GM19395 (cell line): ENCODE data around the gene CHCHD10.
"Not testable (repeated sequence)": the region's sequence is repeated elsewhere in the genome, so short reads cannot be mapped to it uniquely, and the experiment has no call there.

ENCODE experiments used
- ATAC-seq: cut with Tn5 transposase; IDR thresholded peaks from one replicate; pipeline ENCODE4 v1.9.1; 2021; ENCODE audit warnings: mild to moderate bottlenecking, moderate library complexity; ENCODE audit not compliant: unreplicated experiment

CHCHD10 gene

DNA sequence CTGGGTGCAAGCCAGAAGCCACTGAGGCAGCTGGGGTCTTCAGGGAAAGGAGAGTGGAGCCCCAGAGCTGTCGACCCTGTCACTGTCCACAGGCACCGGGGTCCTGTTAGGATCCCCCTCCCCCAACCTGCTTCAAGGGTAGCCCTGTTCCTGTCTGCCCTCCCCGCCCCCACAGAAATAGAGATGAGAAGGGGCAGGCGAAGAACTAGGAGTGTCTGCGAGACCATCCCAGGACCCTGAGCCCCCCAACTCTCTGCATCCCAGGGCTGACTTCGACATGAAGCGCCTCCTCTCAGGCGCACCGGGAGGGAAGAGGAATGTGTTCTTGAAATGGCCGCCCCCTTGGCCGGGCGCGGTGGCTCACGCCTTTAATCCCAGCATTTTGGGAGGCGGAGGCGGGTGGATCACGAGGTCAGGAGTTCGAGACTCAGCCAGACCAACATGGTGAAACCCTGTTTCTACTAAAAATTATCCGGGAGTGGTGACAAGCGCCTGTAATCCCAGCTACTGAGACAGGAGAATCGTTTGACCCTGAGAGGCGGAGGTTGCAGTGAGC, 16.3 kb downstream of the CHCHD10 start:
- no peak for ATAC-seq

- peak; percentile 65 for ATAC-seq
Observed at GRCh38 chr22:23750714-23751440, 16.9 kb downstream of the CHCHD10 start, which contains the start of gene ZNF70. TSS of gene ZNF70 (minus strand) at chr22:23751112. CDS start at chr22:23745140, 5,972 bp downstream.

GRCh38 chr22:23750367-23750713, 17.4 kb downstream of the CHCHD10 start:
- ATAC-seq, result no peak

- no peak for ATAC-seq
Observed at GRCh38 chr22:23749841-23750301, 17.9 kb downstream of the CHCHD10 start.

GRCh38 chr22:23745791-23746190, 22.0 kb downstream of the CHCHD10 start:
- no peak for ATAC-seq

GRCh38 chr22:23744485-23744884, 23.3 kb downstream of the CHCHD10 start:
- ATAC-seq, result no peak

- ATAC-seq, result no peak
Observed at GRCh38 chr22:23744001-23744400, 23.8 kb downstream of the CHCHD10 start.

DNA sequence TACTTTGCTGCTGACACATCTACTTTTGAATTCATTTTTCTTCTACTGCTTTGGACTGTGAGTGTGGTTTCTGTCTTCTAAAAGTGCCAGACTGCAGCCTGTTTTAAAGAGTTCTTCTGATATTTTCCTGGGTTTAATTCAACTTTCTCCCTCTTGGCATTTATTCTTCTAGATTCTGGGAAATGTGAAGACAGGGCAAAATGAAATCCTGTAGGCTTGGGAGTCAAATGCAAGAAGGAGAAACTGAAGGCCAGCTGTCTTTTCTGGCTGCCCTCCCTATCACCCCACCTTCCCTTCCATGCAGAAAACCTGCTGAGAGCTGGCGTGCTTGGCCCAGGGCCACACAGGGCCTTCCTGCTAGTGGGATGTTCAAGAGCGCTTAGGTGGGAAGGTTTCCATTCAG, 24.5 kb downstream of the CHCHD10 start:
- no peak for ATAC-seq

DNA sequence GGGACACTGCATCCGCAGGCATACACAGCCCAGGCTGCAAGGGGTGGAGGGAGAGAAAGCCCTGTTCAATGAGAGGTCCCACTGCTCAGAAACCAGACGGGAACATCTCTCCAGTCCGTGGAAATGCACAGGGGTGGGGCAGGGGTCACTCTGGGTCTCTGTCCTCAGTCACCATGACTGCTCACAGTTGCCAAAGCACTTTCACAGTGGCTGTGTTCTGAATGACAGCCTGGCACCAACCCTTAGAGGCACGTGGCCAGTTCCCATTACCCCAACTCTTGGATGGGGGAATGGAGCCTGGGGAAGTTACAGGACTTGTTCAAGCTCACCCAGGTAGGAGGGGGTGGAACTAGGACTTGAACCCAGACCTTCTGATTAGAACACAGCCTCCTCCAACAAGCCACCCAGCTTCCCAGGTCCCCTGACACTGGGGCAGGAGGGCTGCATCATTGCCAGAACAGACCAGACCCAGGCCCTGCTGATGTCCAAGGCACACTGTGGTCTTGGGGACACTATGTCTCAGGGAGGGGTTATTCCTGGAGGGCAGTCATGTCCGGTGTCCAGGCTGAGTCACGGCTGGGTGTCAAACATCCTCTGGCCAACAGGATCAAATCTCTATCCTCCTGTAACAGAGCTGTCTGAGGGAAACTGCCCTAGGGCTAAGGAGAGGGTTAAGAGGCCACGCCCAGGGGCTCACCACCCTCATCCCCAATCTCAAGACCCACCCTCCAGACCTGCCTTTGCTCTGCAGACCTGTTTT, 25.1 kb downstream of the CHCHD10 start:
- ATAC-seq, result no peak

GRCh38 chr22:23737696-23738095, 30.1 kb downstream of the CHCHD10 start:
- no peak for ATAC-seq

DNA sequence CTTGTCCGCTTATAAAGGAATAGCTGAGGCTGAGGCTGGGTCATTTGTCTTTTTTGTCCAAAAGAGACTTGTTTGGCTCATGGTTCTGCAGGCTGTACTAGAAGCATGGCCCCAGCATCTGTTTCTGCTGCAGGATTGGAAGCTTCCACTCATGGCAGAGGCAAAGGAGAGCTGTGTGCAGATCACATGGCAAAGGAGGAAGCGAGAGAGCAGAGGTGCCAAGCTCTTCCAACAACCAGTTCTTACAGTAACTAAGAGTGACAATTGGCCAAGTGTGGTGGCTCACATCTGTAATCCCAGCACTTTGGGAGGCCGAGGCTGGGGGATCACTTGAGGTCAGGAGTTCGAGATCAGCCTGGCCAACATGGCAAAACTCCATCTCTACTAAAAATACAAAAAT, 39.7 kb downstream of the CHCHD10 start:
- not testable (repeated sequence) for ATAC-seq

GRCh38 chr22:23722724-23723123, 45.0 kb downstream of the CHCHD10 start:
- no peak for ATAC-seq

DNA sequence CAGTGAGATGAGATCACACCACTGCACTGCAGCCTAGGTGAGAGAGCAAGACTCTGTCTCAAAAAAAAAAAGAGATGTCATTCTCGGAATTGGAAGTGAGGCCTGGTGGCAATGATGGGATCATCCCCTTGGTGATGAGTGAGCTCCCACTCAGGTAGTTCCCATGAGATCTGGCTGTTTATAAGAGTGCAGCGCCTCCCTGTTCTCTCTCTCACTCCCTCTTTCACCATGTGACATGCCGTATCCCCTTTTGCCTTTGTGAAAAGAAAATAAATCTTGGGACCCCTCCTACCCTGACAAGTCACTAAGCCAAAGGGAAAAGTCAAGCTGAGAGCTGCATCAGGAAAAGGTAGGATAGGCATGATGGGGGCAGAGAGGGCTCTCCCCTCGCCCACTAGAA, 45.6 kb downstream of the CHCHD10 start:
- no peak for ATAC-seq

DNA sequence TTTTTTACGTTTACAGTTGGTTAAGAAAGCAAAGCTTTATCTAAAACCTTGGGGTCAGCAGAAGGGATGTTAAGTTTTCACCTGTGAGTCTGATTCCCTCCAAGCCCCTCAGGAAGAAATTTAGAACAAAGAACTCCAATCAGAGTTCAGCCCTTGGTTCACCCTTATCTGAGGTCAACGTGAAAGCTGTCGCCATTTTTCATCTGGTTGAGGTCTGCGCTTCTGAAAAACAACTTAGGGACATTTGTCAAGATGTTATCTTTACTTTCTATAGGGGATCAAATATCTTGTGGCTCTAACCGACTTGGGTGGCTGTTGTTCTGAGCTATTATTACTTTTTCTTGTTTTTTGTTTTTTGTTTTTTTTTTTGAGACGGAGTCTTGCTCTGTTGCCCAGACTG, 46.9 kb downstream of the CHCHD10 start:
- ATAC-seq, result no peak

- ATAC-seq, result no peak
Observed at GRCh38 chr22:23718371-23719165, 49.2 kb downstream of the CHCHD10 start.

DNA sequence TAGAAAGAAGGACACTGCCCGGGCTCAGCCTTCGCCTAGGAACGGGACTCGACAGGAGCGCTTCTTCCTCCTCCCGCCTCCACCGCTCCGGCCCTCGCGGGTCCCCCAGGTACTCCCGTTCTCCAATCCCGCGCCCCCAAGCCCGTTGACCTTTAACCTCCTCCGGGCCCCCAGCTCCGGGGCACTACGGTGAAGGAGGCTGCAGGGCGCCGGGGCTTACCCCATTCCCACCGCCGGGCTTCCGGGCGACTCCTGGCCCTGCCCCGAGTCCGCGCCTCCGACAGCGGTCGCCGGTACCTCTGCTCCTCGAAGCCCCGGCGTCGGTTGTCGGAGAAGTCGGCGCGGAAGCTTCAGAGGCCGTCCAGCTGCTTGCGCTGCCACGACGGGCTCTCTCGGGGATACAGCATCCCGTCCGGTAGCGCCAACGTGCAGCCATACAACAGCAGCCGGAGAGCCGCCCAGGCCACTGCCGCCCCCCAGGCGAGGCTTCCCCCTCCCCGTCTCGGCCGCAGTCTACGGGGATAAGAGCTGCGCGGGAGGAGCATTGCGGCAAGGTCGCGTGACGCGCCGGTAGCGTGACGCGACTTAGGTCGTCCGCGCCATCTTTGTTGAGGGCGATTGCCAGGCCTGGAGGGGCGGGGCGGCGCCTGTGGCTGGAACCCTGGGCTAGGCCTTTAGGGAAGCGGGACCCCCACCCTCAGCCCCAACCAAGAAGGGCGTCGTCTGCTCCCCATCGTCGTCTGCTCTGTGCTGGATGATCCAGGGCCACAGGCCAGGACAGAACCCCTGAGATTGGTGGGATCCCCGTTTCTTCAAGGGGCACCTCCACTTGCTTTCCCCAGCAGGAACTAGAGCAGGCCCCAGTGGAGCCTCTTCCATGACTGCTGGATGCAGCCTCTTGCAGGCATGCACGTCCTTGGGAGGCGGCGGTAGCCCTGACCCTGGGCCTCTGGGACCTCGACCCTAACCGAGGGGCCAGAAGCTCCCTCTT, 50.7 kb downstream of the CHCHD10 start:
- ATAC-seq, result peak; percentile 79
